ENCODE results near the gene SNX12.

DNA sequence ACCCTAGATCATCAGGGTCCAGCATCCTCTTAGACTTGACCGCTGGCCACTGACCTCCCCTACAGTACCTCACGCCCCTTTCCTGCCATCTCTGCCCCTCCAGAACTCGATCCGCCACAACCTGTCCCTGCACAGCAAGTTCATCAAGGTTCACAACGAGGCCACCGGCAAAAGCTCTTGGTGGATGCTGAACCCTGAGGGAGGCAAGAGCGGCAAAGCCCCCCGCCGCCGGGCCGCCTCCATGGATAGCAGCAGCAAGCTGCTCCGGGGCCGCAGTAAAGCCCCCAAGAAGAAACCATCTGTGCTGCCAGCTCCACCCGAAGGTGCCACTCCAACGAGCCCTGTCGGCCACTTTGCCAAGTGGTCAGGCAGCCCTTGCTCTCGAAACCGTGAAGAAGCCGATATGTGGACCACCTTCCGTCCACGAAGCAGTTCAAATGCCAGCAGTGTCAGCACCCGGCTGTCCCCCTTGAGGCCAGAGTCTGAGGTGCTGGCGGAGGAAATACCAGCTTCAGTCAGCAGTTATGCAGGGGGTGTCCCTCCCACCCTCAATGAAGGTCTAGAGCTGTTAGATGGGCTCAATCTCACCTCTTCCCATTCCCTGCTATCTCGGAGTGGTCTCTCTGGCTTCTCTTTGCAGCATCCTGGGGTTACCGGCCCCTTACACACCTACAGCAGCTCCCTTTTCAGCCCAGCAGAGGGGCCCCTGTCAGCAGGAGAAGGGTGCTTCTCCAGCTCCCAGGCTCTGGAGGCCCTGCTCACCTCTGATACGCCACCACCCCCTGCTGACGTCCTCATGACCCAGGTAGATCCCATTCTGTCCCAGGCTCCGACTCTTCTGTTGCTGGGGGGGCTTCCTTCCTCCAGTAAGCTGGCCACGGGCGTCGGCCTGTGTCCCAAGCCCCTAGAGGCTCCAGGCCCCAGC lies 32.7 kb upstream of the SNX12 start:
- TF ChIP-seq, protein P1, sequence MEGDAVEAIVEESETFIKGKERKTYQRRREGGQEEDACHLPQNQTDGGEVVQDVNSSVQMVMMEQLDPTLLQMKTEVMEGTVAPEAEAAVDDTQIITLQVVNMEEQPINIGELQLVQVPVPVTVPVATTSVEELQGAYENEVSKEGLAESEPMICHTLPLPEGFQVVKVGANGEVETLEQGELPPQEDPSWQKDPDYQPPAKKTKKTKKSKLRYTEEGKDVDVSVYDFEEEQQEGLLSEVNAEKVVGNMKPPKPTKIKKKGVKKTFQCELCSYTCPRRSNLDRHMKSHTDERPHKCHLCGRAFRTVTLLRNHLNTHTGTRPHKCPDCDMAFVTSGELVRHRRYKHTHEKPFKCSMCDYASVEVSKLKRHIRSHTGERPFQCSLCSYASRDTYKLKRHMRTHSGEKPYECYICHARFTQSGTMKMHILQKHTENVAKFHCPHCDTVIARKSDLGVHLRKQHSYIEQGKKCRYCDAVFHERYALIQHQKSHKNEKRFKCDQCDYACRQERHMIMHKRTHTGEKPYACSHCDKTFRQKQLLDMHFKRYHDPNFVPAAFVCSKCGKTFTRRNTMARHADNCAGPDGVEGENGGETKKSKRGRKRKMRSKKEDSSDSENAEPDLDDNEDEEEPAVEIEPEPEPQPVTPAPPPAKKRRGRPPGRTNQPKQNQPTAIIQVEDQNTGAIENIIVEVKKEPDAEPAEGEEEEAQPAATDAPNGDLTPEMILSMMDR (IDR thresholded peaks at IDR 0.05): no peak
- no peak for TF ChIP-seq POLR2A (IDR thresholded peaks at IDR 0.05)
- TF ChIP-seq POLR2AphosphoS5 (IDR thresholded peaks at IDR 0.05): no peak
